Activated CD8-positive, alpha-beta T cell treated with anti-CD3 and anti-CD28 coated beads, Interleukin-2, amount 10 ng/mL, durations not matched to agents 7 days and 5 days (primary cell): ENCODE measurements around the gene SDC4. TPM values are rescaled to one million over a fixed set of nuclear protein-coding genes. Genes with fewer than 3 reads are reported as not detected.
"Not testable (repeated sequence)": the region's sequence is repeated elsewhere in the genome, so short reads cannot be mapped to it uniquely, and the experiment has no call there.

Experiments used
- ATAC-seq: fragments of 150-1000 bp; cut with Tn5 transposase; one replicate; pipeline ENCODE4 v1.10.0; 2021; ENCODE audit warnings: moderate library complexity
- CTCF ChIA-PET: fragments of 350-600 bp; sonication (Branson Sonifier 250); formaldehyde crosslinking; loops from one replicate; lab custom pipeline; 2021; ENCODE audit warnings: antibody characterized with exemption; lab: Charles Lee
- POLR2A ChIA-PET: fragments of 350-600 bp; sonication (Branson Sonifier 250); formaldehyde crosslinking; loops from one replicate; lab custom pipeline; 2021; ENCODE audit warnings: antibody characterized with exemption; lab: Charles Lee
- DNase-seq: peaks from one replicate; pipeline ENCODE4 v3.0.0-alpha.2; 2020
- H3K27ac Mint-ChIP-seq: one replicate; pipeline ENCODE4 v1.8.0; 2021; ENCODE audit warnings: mild to moderate bottlenecking, mixed read lengths
- H3K27me3 Mint-ChIP-seq: one replicate; pipeline ENCODE4 v1.8.0; 2021; ENCODE audit warnings: low read depth, mixed read lengths
- H3K36me3 Mint-ChIP-seq: one replicate; pipeline ENCODE4 v1.8.0; 2021; ENCODE audit warnings: low read depth, mixed read lengths
- H3K4me1 Mint-ChIP-seq: one replicate; pipeline ENCODE4 v1.8.0; 2021; ENCODE audit warnings: low read depth, mixed read lengths
- H3K4me3 Mint-ChIP-seq: one replicate; pipeline ENCODE4 v1.8.0; 2021; ENCODE audit warnings: mild to moderate bottlenecking, mixed read lengths
- H3K9me3 Mint-ChIP-seq: one replicate; pipeline ENCODE4 v1.8.0; 2022; ENCODE audit warnings: mixed read lengths; ENCODE audit not compliant: insufficient read depth
- total RNA-seq, 2 experiments: library from RNA; stranded (reverse); gene quantifications; one replicate each; pipeline ENCODE4 v1.2.3, GENCODE V29; 2021

Gene SDC4
- total RNA-seq, 2 experiments from 2014 or later, result 6.6 to 6.7 TPM

DNA sequence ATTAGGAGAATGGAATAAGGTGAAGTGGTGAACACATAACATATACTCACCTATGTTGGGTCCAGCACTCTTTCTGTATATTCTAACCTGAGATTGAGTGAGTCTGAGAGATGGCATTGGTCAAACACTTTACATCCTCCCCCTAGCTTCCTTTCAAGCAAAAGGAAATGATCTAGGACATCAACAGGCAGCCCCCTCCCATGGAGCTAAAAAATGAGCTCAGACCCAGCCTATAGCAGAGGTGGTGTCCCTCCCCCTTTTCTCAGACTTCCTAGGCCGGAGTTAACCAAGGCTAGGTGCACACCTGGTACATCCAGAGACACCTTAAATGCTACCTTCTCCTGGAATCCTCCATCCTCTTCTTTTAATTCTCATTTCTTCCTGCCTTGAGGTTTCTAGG, 5.5 kb upstream of the SDC4 start:
- POLR2A ChIA-PET, result interaction anchor here (1.5 kb wide), 1 partner anchor 62 kb away, joined by 3 read pairs; the partner anchor contains the start of gene PIGT
- CTCF ChIA-PET, result interaction anchor here (1.3 to 5.7 kb wide), 8 partner anchors 7 to 83 kb away, joined by 3 to 37 read pairs (median 14); partner anchors contain the start of gene SYS1
- Mint-ChIP-seq H3K4me1 (peaks cover 55% of the 10 kb centered on the region), H3K27ac (no peak overlapping the region), H3K9me3 (no peaks in the 10 kb centered on the region), H3K27me3 (peaks cover 2% of the 10 kb centered on the region), H3K4me3 (no peak overlapping the region), H3K36me3 (no peaks in the 10 kb centered on the region)
- DNase-seq (no peak), ATAC-seq (no peak)

DNA sequence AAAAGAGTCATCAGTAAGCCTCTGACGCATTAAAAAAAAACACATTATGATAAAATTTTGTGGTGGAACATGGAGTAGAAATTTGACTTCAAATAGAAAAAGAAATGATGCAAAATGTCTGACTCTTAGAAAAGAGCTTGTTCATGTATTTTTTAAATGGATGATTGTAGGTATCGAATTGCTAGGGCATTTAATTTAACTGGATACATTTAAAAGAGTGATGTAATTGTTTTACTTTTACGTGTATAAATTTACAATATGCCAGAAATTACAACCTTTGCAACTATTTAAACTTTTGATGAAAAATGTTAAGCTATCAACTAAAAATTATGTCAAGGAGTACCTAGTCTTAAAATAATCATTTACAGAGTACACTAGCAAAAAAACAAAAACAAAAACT, 4.5 kb upstream of the SDC4 start:
- DNase-seq (no peak), ATAC-seq (no peak)
- Mint-ChIP-seq H3K27ac (no peak overlapping the region), H3K4me3 (no peak overlapping the region), H3K4me1 (peaks cover 49% of the 10 kb centered on the region), H3K36me3 (no peaks in the 10 kb centered on the region), H3K9me3 (no peaks in the 10 kb centered on the region), H3K27me3 (peaks cover 2% of the 10 kb centered on the region)
- CTCF ChIA-PET, result interaction anchor here (0.7 to 5.7 kb wide), 10 partner anchors 9 to 466 kb away, joined by 3 to 37 read pairs (median 4); partner anchors contain the start of gene SYS1
- POLR2A ChIA-PET, result interaction anchor here (0.7 to 1.5 kb wide), 2 partner anchors 12 to 63 kb away, joined by 3 read pairs; partner anchors contain the start of gene PIGT

DNA sequence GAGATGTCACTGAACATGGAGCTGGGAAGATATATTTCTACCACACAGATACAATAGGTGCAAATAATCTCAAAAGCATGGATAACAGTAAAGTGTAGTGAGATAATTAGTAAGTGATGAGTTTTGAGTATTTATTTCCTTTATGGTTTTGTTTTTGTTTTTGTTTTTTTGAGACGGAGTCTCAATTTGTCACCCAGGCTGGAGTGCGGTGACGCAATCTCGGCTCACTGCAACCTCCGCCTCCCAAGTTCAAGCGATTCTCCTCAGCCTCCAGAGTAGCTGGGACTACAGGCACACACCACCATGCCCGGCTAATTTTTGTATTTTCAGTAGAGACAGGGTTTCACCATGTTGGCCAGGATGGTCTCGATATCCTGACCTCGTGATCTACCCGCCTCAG, 2.6 kb upstream of the SDC4 start:
- peaks cover 53% of the 10 kb centered on the region for H3K4me1 Mint-ChIP-seq
- H3K27ac Mint-ChIP-seq, DNase-seq, ATAC-seq, H3K27me3 Mint-ChIP-seq, H3K36me3 Mint-ChIP-seq, H3K4me3 Mint-ChIP-seq, H3K9me3 Mint-ChIP-seq, POLR2A ChIA-PET: not testable (repeated sequence)
- CTCF ChIA-PET, result interaction anchor here (1.1 to 5.7 kb wide), 3 partner anchors 11 to 420 kb away, joined by 3 to 37 read pairs (median 36); partner anchors contain the start of gene SYS1

- Mint-ChIP-seq H3K9me3 (no peaks in the 10 kb centered on the region), H3K4me1 (peaks cover 52% of the 10 kb centered on the region), H3K27me3 (peaks cover 2% of the 10 kb centered on the region), H3K4me3 (no peak overlapping the region), H3K36me3 (no peaks in the 10 kb centered on the region), H3K27ac (no peak overlapping the region)
- ChIA-PET CTCF (interaction anchor here (5.7 kb wide), 1 partner anchor 24 kb away, joined by 36 read pairs; no protein-coding TSS in a partner anchor), POLR2A (no interaction called here)
- DNase-seq (no peak), ATAC-seq (no peak)
Observed at GRCh38 chr20:45350217-45350616, 2.0 kb upstream of the SDC4 start.

GRCh38 chr20:45347297-45347935, 808 bp downstream of the SDC4 start:
- POLR2A ChIA-PET, result interaction anchor here (0.7 to 1.6 kb wide), 9 partner anchors 8 to 69 kb away, joined by 3 to 8 read pairs (median 4); partner anchors contain the start of genes PIGT and SYS1

DNA sequence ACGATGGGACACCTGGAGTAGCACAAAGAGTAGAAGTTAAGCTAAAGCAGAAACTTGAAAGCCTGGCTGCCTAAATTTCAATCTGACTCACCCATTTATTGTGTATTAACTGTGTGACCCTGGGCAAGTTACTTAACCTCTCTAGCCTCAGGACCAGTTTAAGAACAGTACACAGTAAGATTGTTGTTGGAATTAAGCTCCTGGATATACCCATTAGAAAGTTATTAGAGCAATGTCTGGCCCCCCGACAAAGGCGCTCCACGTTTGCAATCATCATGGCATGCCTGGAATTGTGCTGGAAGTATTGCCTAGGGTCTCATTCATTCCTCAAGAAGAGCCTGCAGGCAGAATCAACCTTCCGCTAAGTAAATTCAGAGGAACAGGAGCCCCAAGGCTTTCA, 1.4 kb downstream of the SDC4 start:
- ChIA-PET CTCF (interaction anchor here (1.0 to 3.7 kb wide), 12 partner anchors 8 to 250 kb away, joined by 3 to 17 read pairs (median 6); partner anchors contain the start of gene SYS1), POLR2A (interaction anchor here (0.6 to 1.4 kb wide), 6 partner anchors 8 to 377 kb away, joined by 3 to 6 read pairs (median 4); partner anchors contain the start of gene SYS1)

More at GRCh38 chr20:45347297-45347935, 808 bp downstream of the SDC4 start:
- Mint-ChIP-seq H3K27ac (peak overlapping the region; percentile 32), H3K36me3 (no peaks in the 10 kb centered on the region), H3K4me3 (peak overlapping the region; percentile 78), H3K9me3 (no peaks in the 10 kb centered on the region), H3K27me3 (peaks cover 2% of the 10 kb centered on the region), H3K4me1 (peaks cover 36% of the 10 kb centered on the region)
- CTCF ChIA-PET, result interaction anchor here (1.0 to 3.7 kb wide), 13 partner anchors 12 to 251 kb away, joined by 3 to 17 read pairs (median 5); partner anchors contain the start of gene SYS1
- DNase-seq (no peak), ATAC-seq (no peak)

DNA sequence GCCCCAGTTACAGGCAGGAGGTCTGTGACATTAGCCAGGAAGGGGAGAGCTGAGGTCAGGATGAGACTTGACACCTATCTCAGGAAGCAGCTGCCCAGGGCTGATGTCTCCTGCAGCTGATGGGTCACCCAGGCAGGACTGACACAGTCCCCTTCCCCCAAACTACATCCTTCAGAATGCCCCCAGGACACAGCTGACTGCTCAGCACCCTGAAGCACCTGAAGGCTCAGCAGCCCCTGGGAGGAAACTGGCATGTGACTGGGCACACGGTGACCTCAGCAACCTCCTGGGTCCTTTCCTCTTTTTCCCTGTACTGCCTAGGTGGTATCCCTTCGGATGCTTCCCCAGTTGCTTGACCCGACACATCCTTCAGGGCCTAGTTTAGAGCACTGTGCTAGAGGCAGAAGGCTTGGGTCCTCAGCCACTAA, 1.9 kb downstream of the SDC4 start:
- ATAC-seq (no peak), DNase-seq (no peak)
- POLR2A ChIA-PET, result interaction anchor here (0.6 to 1.4 kb wide), 6 partner anchors 11 to 376 kb away, joined by 3 to 6 read pairs (median 4); partner anchors contain the start of gene SYS1
- H3K9me3 Mint-ChIP-seq, result no peaks in the 10 kb centered on the region
- no peaks in the 10 kb centered on the region for H3K36me3 Mint-ChIP-seq
- H3K27me3 Mint-ChIP-seq, result peaks cover 2% of the 10 kb centered on the region
- H3K4me3 Mint-ChIP-seq, result no peak overlapping the region
- H3K4me1 Mint-ChIP-seq, result peaks cover 36% of the 10 kb centered on the region
- no peak overlapping the region for H3K27ac Mint-ChIP-seq
- CTCF ChIA-PET, result interaction anchor here (0.6 to 3.7 kb wide), 11 partner anchors 8 to 91 kb away, joined by 3 to 17 read pairs (median 6); partner anchors contain the start of gene SYS1

More for the DNA sequence above, 1.4 kb downstream of the SDC4 start:
- H3K4me1 Mint-ChIP-seq, result peaks cover 36% of the 10 kb centered on the region
- DNase-seq, result no peak
- H3K27me3 Mint-ChIP-seq, result peaks cover 2% of the 10 kb centered on the region
- peak overlapping the region; percentile 78 for H3K4me3 Mint-ChIP-seq
- no peaks in the 10 kb centered on the region for H3K9me3 Mint-ChIP-seq
- H3K27ac Mint-ChIP-seq, result no peak overlapping the region
- no peak for ATAC-seq
- H3K36me3 Mint-ChIP-seq, result no peaks in the 10 kb centered on the region

DNA sequence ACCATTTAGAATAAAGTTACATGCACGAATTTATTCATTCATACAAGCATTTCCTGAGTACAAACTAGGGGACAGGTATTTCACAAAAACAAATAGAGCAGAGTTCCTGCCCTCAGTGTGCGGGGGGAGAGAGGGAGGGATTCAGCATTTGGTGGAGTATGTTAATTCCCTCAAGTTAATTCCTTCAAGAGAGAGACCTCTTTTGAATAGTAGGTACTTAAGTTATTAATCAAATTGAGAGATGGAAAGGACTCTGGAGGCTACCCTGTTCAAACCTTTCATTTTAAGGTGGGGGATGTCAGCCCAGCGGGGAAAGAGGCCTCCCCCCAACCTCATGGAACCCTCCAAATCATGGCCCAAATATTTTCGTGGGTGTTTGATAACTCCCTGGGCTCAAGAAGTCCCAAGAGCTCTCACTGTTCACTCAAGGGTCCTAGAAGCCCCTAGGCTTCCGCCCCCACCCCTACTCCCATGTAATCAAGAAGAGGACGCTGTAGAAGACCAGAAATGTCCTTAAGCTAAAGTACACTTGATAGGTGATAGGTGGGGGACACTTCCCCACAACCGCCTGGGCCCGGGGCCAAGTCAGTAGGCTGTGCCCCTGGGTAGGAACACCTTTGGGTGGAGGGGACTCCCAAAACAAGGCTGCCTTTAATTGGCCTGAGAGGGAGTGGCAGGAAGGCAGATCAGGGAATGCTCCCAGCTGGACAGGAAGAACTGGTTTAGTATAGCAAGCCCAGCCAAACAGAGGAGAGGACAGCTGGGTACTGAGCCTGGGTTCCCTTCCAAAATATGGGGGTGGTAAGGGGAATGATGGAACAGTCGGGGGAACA, 2.9 kb downstream of the SDC4 start:
- ATAC-seq (no peak), DNase-seq (no peak)
- ChIA-PET POLR2A (interaction anchor here (1.2 kb wide), 1 partner anchor 74 kb away, joined by 3 read pairs; no protein-coding TSS in a partner anchor), CTCF (interaction anchor here (1.3 to 3.7 kb wide), 4 partner anchors 9 to 92 kb away, joined by 6 to 17 read pairs (median 12); partner anchors contain the start of gene SYS1)
- H3K4me3 Mint-ChIP-seq, result no peak overlapping the region
- H3K27ac Mint-ChIP-seq, result no peak overlapping the region
- H3K4me1 Mint-ChIP-seq, result peaks cover 36% of the 10 kb centered on the region
- H3K36me3 Mint-ChIP-seq, result no peaks in the 10 kb centered on the region
- no peaks in the 10 kb centered on the region for H3K9me3 Mint-ChIP-seq
- no peaks in the 10 kb centered on the region for H3K27me3 Mint-ChIP-seq

GRCh38 chr20:45344168-45344860, 3.9 kb downstream of the SDC4 start:
- no peaks in the 10 kb centered on the region for H3K27me3 Mint-ChIP-seq
- CTCF ChIA-PET, result interaction anchor here (0.6 to 2.8 kb wide), 6 partner anchors 9 to 106 kb away, joined by 3 to 7 read pairs (median 4); partner anchors contain the start of gene SYS1
- peaks cover 34% of the 10 kb centered on the region for H3K4me1 Mint-ChIP-seq
- POLR2A ChIA-PET, result interaction anchor here (1.5 kb wide), 1 partner anchor 19 kb away, joined by 4 read pairs; the partner anchor contains the start of gene SYS1
- DNase-seq, result no peak
- H3K4me3 Mint-ChIP-seq, result no peak overlapping the region
- H3K9me3 Mint-ChIP-seq, result no peaks in the 10 kb centered on the region
- no peak overlapping the region for H3K27ac Mint-ChIP-seq
- H3K36me3 Mint-ChIP-seq, result no peaks in the 10 kb centered on the region
- no peak for ATAC-seq

GRCh38 chr20:45343532-45344167, 4.6 kb downstream of the SDC4 start:
- DNase-seq, result no peak
- ChIA-PET CTCF (interaction anchor here (1.7 to 2.8 kb wide), 3 partner anchors 12 to 25 kb away, joined by 4 to 7 read pairs (median 7); partner anchors contain the start of gene SYS1), POLR2A (interaction anchor here (1.5 kb wide), 1 partner anchor 20 kb away, joined by 4 read pairs; the partner anchor contains the start of gene SYS1)
- peaks cover 33% of the 10 kb centered on the region for H3K4me1 Mint-ChIP-seq
- ATAC-seq, result no peak
- no peaks in the 10 kb centered on the region for H3K27me3 Mint-ChIP-seq
- H3K9me3 Mint-ChIP-seq, result no peaks in the 10 kb centered on the region
- H3K27ac Mint-ChIP-seq, result no peak overlapping the region
- H3K4me3 Mint-ChIP-seq, result no peak overlapping the region
- no peaks in the 10 kb centered on the region for H3K36me3 Mint-ChIP-seq
